ENCODE data around the gene HOXB5. TPM values are rescaled to one million over a fixed set of nuclear protein-coding genes. Genes with fewer than 3 reads are reported as not detected.

Gene HOXB5
- total RNA-seq, 1 donor from 2014 or later = 3.9 TPM

GRCh38 chr17:48544349-48545021 lies 49.1 kb downstream of the HOXB5 start:
- intact Hi-C loops (cut with DNase I) = no loop called here
- H3K4me3 ChIP-seq = peak overlapping the region; percentile 58
- peak; percentile 52 to 75 for ATAC-seq
- peaks cover 73% of the 10 kb centered on the region for H3K27me3 ChIP-seq (ENCODE audit: low read depth)
- peaks cover 24% of the 10 kb centered on the region for H3K4me1 ChIP-seq
- H3K36me3 ChIP-seq = no peaks in the 10 kb centered on the region
- peak overlapping the region; percentile 86 for H3K27ac ChIP-seq
- no peaks in the 10 kb centered on the region for H3K9me3 ChIP-seq
- no peak for TF ChIP-seq CTCF (IDR thresholded peaks at IDR 0.05)
- DNase-seq = peak; percentile 73

GRCh38 chr17:48543854-48544348 lies 49.7 kb downstream of the HOXB5 start:
- Histone ChIP-seq H3K27me3 (ENCODE audit: low read depth) (peaks cover 75% of the 10 kb centered on the region), H3K27ac (peak overlapping the region; percentile 86), H3K9me3 (no peaks in the 10 kb centered on the region), H3K4me1 (peaks cover 23% of the 10 kb centered on the region), H3K4me3 (peak overlapping the region; percentile 58), H3K36me3 (no peaks in the 10 kb centered on the region)
- ATAC-seq (peak in 1 of 2 donors; percentile 16), DNase-seq (no peak)
- intact Hi-C loops (cut with DNase I) = no loop called here
- no peak for TF ChIP-seq CTCF (IDR thresholded peaks at IDR 0.05)

- Histone ChIP-seq H3K9me3 (no peaks in the 10 kb centered on the region), H3K27ac (peak overlapping the region; percentile 86), H3K27me3 (ENCODE audit: low read depth) (peaks cover 81% of the 10 kb centered on the region), H3K4me3 (peak overlapping the region; percentile 58), H3K36me3 (no peaks in the 10 kb centered on the region), H3K4me1 (peaks cover 19% of the 10 kb centered on the region)
- intact Hi-C loops (cut with DNase I) = no loop called here
- TF ChIP-seq CTCF (IDR thresholded peaks at IDR 0.05) = peak; percentile 15
- DNase-seq (no peak), ATAC-seq (peak in 1 of 2 donors; percentile 37)
Measured at GRCh38 chr17:48543107-48543853, 50.3 kb downstream of the HOXB5 start.

- DNase-seq = no peak
- Histone ChIP-seq H3K4me3 (peak overlapping the region; percentile 58), H3K27ac (peak overlapping the region; percentile 86), H3K9me3 (no peaks in the 10 kb centered on the region), H3K4me1 (peaks cover 19% of the 10 kb centered on the region), H3K27me3 (ENCODE audit: low read depth) (peaks cover 83% of the 10 kb centered on the region), H3K36me3 (no peaks in the 10 kb centered on the region)
- TF ChIP-seq CTCF (IDR thresholded peaks at IDR 0.05) = no peak
- intact Hi-C loops (cut with DNase I) = no loop called here
- no peak for ATAC-seq
Measured at GRCh38 chr17:48542698-48543106, 50.9 kb downstream of the HOXB5 start.

GRCh38 chr17:48542114-48542656 lies 51.4 kb downstream of the HOXB5 start:
- peak overlapping the region; percentile 58 for H3K4me3 ChIP-seq
- peaks cover 78% of the 10 kb centered on the region for H3K27me3 ChIP-seq (ENCODE audit: low read depth)
- H3K4me1 ChIP-seq = peaks cover 19% of the 10 kb centered on the region
- DNase-seq (no peak), ATAC-seq (peak in 1 of 2 donors; percentile 25)
- TF ChIP-seq CTCF (IDR thresholded peaks at IDR 0.05) = no peak
- peak overlapping the region; percentile 86 for H3K27ac ChIP-seq
- intact Hi-C loops (cut with DNase I) = no loop called here
- no peaks in the 10 kb centered on the region for H3K9me3 ChIP-seq
- H3K36me3 ChIP-seq = no peaks in the 10 kb centered on the region
